ENCODE data around the gene PPM1F.

DNA sequence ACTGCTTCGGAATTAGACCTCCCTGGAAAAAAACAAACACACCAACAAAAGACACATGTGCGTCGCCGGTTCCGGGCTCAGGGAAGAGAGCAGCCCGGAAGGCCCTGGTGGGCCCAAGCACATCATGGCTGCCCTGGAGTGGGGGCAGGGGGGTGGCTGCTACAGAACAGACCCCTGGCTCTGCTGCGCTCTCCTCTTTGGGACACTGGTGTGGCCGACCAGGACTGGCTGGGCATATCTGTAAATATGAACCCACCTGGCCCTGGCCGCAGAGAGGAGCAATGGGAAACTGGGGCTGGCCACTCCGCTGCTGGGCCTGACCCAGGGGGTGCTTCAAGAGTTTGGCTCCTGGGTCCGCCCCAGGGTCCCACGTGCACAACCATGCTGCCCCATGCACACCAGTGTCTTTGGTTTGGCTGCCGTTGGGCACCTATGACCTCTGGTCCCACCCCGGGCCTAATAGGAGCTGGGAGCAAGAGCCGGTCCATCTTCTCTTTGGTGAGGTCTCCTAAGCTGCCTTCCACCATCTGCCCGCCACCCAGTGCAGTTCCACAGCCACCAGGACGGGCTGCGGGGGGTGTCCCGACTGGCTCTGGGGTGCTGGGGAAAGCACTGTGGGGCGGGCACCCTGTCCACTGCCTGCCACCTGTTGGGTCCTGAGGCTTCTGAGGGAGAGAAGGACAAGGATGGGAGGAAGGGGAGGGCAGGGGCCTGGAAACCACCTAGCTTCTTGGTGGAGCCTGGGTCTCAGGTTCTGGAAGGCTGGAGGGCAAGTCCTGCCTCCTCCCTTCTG is 30.1 kb downstream of the PPM1F start:
- no peak for TF ChIP-seq CHD4 (IDR thresholded peaks at IDR 0.05; ENCODE audit: borderline replicate concordance)
- no peak for TF ChIP-seq RCOR1 (IDR thresholded peaks at IDR 0.05; ENCODE audit: low read depth, low read length)
- TF ChIP-seq, protein P1, sequence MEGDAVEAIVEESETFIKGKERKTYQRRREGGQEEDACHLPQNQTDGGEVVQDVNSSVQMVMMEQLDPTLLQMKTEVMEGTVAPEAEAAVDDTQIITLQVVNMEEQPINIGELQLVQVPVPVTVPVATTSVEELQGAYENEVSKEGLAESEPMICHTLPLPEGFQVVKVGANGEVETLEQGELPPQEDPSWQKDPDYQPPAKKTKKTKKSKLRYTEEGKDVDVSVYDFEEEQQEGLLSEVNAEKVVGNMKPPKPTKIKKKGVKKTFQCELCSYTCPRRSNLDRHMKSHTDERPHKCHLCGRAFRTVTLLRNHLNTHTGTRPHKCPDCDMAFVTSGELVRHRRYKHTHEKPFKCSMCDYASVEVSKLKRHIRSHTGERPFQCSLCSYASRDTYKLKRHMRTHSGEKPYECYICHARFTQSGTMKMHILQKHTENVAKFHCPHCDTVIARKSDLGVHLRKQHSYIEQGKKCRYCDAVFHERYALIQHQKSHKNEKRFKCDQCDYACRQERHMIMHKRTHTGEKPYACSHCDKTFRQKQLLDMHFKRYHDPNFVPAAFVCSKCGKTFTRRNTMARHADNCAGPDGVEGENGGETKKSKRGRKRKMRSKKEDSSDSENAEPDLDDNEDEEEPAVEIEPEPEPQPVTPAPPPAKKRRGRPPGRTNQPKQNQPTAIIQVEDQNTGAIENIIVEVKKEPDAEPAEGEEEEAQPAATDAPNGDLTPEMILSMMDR (IDR thresholded peaks at IDR 0.05) = no peak
- TF ChIP-seq EP300 (IDR thresholded peaks at IDR 0.05) = no peak
- TF ChIP-seq POLR2A (IDR thresholded peaks at IDR 0.05; ENCODE audit: low read length) = no peak
- TF ChIP-seq RFX5 (IDR thresholded peaks at IDR 0.05) = no peak
- no peak for TF ChIP-seq FOSL2 (IDR thresholded peaks at IDR 0.05)
- TF ChIP-seq FOSL2 (CRISPR knock-in tag; IDR thresholded peaks at IDR 0.05) = no peak
- no peak for TF ChIP-seq RAD21 (conservative IDR thresholded peaks at IDR 0.05 in 1 of 2, IDR thresholded peaks at IDR 0.05 in 1 of 2)
- TF ChIP-seq MAFK (IDR thresholded peaks at IDR 0.05; ENCODE audit: partially characterized antibody) = no peak
- TF ChIP-seq HDAC2 (IDR thresholded peaks at IDR 0.05) = no peak
- TF ChIP-seq, protein P2, sequence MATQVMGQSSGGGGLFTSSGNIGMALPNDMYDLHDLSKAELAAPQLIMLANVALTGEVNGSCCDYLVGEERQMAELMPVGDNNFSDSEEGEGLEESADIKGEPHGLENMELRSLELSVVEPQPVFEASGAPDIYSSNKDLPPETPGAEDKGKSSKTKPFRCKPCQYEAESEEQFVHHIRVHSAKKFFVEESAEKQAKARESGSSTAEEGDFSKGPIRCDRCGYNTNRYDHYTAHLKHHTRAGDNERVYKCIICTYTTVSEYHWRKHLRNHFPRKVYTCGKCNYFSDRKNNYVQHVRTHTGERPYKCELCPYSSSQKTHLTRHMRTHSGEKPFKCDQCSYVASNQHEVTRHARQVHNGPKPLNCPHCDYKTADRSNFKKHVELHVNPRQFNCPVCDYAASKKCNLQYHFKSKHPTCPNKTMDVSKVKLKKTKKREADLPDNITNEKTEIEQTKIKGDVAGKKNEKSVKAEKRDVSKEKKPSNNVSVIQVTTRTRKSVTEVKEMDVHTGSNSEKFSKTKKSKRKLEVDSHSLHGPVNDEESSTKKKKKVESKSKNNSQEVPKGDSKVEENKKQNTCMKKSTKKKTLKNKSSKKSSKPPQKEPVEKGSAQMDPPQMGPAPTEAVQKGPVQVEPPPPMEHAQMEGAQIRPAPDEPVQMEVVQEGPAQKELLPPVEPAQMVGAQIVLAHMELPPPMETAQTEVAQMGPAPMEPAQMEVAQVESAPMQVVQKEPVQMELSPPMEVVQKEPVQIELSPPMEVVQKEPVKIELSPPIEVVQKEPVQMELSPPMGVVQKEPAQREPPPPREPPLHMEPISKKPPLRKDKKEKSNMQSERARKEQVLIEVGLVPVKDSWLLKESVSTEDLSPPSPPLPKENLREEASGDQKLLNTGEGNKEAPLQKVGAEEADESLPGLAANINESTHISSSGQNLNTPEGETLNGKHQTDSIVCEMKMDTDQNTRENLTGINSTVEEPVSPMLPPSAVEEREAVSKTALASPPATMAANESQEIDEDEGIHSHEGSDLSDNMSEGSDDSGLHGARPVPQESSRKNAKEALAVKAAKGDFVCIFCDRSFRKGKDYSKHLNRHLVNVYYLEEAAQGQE (IDR thresholded peaks at IDR 0.05) = no peak
- no peak for TF ChIP-seq MYC (IDR thresholded peaks at IDR 0.05; ENCODE audit: borderline replicate concordance, low read length)
- TF ChIP-seq, protein P3, sequence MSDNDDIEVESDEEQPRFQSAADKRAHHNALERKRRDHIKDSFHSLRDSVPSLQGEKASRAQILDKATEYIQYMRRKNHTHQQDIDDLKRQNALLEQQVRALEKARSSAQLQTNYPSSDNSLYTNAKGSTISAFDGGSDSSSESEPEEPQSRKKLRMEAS (IDR thresholded peaks at IDR 0.05) = no peak
